ENCODE results near the gene PUS7.
"Not testable (repeated sequence)": the region's sequence is repeated elsewhere in the genome, so short reads cannot be mapped to it uniquely, and the experiment has no call there.

PUS7 gene

DNA sequence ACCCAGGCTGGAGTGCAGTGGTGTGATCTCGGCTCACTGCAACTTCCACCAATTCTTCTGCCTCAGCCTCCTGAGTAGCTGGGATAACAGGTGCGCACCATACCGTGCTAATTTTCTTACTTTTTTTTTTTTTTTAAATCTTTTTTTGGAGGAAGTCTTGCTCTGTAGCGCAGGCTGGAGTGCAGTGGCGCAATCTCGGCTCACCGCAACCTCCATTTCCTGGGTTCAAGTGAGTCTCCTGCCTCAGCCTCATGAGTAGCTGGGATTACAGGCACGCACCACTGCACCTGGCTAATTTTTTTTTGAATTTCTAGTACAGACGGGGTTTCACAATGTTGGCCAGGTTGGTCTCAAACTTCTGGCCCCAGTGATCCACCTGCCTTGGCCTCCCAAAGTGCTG lies 79.9 kb downstream of the PUS7 start:
- not testable (repeated sequence) for DNase-seq

DNA sequence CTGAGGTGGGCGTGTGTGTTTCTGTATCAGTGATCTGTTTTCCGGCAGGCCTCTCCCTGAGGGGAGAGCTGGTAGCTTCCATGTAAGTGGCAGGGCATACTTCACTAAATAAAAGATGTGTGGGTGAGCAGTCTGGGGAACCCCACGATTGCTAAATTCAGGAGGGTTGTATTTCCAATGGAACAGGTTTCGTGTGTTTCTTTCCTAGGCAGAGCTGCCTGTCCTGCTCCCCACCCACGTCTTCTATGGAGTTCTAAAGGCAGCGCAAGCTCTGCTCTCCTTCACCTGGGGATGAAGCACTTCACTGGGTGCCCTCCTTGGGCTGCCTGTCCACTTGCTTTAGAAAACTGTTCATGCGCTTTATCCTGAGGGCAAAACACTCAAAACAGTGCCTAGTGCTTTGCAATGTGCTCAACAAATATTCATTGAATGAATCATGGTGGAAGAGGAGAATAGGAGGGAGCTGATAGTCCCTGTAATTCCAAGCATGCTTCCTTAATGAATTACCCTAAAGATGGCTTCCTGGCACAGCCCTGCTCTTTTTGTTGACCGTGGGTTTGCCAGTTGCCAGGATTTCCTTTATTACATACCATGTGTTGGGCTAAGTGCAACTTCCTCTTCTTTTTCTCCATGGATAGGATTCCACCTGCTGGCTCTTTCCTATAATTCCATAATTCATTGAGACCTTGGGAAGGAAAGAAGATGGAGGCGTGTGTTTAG lies 82.7 kb downstream of the PUS7 start:
- DNase-seq, result peak; percentile 23

DNA sequence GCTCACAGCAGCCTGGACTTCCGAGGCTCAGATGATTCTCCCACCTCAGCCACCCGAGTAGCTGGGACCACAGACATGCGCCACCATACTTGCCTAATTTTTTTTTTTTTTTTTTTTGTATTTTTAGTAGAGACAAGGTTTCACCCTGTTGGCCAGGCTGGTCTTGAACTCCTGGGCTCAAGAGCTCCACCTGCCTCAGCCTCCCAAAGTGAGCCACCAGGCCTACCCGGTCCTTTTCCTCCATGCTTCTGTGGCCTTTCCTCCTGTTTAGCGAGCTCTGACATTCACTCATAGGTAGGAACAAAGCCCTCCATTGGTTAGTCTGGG lies 83.3 kb downstream of the PUS7 start:
- no peak for DNase-seq

DNA sequence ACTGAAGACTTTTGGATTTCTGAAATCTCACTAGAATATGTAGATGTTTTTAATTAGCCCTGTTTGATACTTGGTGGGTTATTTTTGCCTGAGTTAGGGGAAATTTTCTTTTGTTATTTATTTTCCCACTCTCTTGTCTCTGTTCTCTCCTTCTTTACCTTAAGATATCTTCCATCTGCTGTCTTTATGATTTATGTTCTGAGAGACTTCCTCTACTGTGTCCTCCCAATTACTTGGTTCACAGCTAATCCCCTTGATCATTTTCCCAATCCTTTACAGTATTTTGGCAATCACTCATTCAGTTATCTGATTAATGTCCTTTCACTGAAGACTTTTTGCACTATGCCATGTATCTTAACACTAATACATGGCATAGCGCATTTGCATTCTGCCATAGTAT lies 83.8 kb downstream of the PUS7 start:
- DNase-seq, result peak; percentile 8

DNA sequence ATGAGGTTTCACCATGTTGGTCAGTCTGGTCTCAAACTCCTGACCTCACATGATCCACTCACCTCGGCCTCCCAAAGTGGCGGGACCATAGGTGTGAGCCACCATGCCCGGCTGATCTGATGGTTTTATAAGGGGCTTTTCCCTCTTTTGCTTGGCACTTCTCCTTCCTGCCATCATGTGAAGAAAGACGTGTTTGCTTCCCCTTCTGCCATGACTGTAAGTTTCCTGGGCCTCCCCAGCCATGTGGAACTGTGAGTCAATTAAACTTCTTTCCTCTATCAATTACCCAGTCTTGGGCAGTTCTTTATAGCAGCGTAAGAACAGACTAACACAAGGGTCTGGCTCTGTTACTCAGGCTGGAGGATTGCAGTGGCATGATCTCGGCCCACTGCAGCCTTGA lies 84.7 kb downstream of the PUS7 start:
- not testable (repeated sequence) for DNase-seq

DNA sequence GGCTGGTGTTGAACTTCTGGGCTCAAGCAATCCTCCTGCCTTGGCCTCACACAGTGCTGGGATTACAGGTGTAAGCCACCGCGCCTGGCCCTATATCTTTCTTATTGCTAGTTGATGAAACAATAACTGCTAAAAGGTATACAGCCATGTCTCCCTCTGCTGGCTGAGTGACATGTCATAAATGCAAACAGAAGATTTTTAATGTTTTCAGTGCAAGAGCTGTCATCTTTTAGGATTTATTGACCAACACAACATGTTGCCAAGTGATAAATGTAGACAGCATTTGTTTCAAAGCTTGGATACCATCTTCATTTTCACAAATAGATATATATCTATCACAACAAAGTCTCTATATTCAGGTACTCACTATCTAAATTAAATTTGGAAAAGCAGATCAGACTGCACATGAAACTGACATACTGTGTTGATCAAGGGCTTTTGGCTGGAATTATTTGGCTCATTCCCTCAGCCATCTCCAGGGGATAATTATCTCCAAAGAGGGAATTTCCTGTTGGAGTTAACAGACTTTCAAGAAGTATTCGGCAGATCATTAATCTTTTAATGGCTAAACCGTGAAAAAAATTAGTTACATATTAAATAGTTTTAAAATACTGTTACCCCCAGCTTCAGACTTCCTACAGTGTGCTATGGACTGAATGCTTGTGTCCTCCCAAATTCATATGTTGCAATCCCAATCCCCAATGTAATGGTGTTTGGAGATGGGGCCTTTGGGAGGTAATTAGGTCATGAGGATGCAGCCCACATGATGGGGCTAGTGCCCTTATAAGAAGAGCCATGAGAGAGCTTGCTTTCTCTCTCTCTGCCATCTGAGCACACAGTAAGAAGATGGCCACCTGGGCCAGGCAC lies 92.1 kb downstream of the PUS7 start:
- peak; percentile 77 for DNase-seq

DNA sequence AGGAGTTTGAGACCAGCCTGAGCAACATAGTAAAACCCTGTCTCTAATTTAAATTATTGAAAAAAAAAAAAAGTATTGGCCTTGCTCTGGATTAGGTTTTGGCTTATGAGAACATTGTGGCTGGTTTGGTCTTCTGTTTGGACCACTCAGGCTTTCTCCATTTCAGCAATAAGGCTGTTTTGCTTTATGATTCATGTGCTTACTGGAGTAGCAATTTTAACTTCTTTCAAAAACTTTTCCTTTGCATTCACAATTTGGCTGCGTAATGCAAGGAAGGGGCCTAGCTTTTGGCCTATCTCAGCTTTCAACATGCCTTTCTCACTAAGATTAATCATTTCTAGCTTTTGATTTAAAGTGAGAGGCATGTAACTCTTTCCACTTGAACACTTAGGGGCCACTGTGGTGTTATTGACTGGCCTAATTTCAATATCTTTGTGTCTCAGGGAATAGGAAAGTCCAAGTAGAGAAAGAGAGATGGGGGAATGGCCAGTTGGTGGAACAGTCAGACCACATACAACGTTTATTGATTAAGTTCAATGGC lies 95.4 kb downstream of the PUS7 start:
- DNase-seq, result no peak

DNA sequence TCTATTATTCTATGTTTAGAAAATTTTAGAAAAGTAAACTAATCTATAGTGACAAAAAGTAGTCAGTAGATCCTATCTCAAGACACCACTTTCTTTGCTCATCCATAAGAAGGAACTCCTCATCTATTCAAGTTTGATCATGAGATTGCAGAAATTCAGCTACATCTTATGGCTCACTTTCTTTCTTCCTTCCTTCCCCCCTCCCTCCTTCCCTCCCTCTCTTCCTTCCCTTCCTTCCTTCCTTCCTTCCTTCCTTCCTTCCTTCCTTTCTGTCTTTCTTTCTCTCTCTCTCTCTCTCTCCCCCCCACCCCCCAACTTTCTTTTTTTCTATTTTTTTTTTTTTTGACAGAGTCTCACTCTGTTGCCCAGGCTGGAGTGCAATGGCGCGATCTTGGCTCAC lies 98.1 kb downstream of the PUS7 start:
- DNase-seq, result no peak

DNA sequence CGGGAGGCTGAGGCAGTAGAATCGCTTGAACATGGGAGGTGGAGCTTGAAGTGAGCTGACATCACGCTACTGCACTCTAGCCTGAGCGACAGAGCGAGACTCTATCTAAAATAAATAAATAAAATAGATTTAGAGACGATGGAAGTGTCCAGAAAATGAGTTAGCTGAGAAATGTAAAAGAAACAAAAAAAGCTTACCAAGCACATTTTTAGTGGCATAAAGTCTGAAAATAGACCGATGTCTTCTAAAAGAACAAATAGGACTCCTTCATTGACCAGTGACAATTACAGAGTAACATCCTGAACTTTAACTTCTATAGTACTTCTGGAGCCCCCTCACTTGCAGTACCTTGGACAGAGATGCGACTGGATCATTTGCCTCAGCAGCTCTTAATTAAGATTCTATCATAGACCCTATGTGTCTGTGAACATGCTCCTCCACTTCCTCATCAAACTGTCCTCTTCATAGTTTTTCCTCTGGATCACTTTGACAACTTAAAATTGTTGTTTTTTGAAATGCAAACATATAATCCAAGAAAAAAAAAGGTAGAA lies 108.1 kb downstream of the PUS7 start:
- DNase-seq, result no peak

DNA sequence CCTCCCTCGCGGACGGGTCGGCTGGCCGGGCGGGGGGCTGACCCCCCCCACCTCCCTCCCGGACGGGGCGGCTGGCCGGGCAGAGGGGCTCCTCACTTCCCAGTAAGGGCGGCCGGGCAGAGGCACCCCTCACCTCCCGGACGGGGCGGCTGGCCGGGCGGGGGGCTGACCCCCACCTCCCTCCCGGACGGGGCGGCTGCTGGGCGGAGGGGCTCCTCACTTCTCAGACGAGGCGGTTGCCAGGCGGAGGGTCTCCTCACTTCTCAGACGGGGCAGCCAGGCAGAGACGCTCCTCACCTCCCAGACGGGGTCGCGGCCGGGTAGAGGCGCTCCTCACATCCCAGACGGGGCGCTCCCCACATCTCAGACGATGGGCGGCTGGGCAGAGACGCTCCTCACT lies 111.3 kb downstream of the PUS7 start:
- not testable (repeated sequence) for DNase-seq

DNA sequence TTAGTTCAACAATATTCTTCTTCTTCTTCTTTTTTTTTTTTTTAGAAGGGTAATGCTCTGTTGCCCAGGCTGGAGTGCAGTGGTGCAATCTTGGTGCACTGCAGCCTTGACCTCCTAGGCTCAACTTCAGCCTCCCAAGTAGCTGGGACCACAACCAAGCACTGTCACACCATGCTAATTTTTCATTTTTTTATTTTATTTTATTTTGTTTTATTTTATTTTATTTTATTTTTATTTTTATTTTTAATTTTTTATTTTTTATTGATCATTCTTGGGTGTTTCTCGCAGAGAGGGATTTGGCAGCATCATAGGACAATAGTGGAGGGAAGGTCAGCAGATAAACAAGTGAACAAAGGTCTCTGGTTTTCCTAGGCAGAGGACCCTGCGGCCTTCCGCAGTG lies 112.3 kb downstream of the PUS7 start:
- DNase-seq, result not testable (repeated sequence)

DNA sequence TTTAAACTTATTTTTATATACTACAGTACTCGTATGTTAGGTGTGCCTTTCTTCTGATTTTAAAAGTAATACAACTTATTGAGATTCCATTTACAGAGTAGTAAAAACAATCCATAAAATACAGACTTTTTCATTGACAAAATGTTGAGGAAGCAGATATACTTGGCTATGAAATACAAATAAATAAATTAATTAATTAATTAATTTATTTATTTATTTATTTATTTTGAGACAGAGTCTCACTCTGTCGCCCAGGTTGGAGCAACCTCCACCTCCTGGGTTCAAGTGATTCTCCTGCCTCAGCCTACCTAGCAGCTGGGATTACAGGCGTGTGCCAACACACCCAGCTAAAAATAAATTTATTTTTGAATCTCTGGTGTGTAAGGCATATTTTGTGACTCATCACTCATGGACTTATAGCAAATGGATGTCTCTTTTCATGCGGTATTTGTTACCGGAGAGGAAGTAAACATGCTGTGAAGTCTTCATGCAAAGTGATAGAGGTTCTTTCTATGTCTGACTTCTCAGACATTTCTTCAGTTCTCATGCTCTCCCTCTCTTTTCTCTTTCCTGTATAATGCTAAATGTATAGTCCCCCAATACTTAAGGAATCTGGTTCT lies 113.2 kb downstream of the PUS7 start:
- no peak for DNase-seq
